Activated naive CD8-positive, alpha-beta T cell treated with anti-CD3 and anti-CD28 coated beads, Interleukin-2, amount 50 U/mL, for 16 hours (primary cell): Measurements from ENCODE around the gene DUX4.
"Not testable (repeated sequence)": the region's sequence is repeated elsewhere in the genome, so short reads cannot be mapped to it uniquely, and the experiment has no call there.

Experiments
- DNase-seq: peaks from one replicate; pipeline ENCODE4 v3.0.0-alpha.2; 2020; ENCODE audit warnings: low read depth, low spot score

Gene DUX4

DNA sequence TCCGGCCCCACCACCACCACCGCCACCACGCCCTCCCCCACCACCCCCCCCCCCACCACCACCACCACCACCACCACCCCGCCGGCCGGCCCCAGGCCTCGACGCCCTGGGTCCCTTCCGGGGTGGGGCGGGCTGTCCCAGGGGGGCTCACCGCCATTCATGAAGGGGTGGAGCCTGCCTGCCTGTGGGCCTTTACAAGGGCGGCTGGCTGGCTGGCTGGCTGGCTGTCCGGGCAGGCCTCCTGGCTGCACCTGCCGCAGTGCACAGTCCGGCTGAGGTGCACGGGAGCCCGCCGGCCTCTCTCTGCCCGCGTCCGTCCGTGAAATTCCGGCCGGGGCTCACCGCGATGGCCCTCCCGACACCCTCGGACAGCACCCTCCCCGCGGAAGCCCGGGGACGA lies at the start of gene DUX4:
TSS of gene DUX4 (plus strand) at position 347 of the 400 bp plus-strand sequence. CDS start at position 347, 0 bp downstream.
- DNase-seq = not testable (repeated sequence)

GRCh38 chr4:190175436-190175835 lies 1.9 kb downstream of the DUX4 start:
- not testable (repeated sequence) for DNase-seq

GRCh38 chr4:190177727-190178605 lies 4.4 kb downstream of the DUX4 start:
- peak; percentile 1 for DNase-seq

DNA sequence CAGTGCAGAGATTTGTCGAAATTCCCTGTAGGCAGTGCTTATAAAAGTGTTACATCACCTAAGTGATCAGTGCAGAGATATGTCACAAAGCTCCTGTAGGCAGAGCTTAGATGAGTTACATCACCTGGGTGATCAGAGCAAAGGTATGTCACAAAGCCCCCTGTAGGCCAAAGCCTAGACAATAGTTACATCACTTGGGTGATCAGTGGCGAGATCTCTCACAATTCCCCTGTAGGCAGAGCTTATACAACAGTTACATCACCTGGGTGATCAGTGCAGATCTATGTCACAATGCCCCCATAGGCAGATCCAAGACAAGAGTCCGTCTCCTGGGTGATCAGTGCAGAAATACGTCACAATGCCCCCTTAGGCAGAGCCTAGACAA lies 5.0 kb downstream of the DUX4 start:
- DNase-seq = not testable (repeated sequence)

DNA sequence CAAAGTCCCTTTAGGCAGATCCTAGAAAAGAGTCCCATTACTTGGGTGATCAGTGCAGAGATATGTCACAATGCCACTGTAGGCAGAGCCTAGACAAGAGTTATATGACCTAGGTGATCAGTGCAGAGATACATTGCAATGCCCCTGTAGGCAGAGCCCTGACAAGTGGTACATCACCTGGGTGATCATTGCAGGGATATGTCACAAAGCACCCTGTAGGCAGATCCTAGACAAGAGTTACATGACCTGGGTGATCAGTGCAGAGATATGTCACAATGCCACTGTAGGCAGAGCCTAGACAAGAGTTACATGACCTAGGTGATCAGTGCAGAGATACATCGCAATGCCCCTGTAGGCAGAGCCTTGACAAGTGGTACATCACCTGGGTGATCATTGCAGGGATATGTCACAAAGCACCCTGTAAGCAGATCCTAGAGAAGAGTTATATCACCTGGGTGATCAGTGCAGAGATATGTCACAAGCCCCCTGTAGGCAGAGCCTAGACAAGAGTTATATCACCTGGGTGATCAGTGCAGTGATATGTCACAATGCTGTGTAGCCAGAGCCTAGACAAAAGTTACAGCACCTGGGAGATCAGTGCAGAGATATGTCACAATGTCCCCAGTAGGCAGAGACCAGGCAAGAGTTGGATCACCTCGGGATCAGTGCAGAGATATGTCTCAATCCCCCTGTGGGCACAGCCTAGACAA lies 5.6 kb downstream of the DUX4 start:
- DNase-seq = not testable (repeated sequence)

DNA sequence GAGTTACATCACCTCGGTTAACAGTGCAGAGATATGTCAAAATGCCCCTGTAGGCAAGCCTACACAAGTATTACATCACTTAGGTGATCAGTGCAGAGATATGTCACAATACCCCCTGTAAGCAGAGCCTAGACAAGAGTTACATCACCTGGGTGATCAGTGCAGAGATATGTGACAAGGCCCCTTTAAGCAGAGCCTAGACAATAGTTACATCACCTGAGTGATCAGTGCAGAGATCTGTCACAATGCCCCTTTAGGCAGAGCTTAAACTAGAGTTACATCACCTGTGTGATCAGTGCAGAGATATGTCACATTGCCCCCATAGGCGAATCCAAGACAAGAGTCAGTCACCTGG lies 6.1 kb downstream of the DUX4 start:
- DNase-seq = not testable (repeated sequence)

DNA sequence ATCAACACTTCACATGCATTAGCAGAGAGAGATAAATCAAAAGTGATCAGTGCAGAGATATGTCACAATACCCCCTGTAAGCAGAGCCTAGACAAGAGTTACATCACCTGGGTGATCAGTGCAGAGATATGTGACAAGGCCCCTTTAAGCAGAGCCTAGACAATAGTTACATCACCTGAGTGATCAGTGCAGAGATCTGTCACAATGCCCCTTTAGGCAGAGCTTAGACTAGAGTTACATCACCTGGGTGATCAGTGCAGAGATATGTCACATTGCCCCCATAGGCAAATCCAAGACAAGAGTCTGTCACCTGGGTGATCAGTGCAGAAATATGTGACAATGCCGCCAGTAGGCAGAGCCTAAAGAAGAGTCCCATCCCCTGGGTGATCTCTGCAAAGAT lies 7.4 kb downstream of the DUX4 start:
- DNase-seq = not testable (repeated sequence)

DNA sequence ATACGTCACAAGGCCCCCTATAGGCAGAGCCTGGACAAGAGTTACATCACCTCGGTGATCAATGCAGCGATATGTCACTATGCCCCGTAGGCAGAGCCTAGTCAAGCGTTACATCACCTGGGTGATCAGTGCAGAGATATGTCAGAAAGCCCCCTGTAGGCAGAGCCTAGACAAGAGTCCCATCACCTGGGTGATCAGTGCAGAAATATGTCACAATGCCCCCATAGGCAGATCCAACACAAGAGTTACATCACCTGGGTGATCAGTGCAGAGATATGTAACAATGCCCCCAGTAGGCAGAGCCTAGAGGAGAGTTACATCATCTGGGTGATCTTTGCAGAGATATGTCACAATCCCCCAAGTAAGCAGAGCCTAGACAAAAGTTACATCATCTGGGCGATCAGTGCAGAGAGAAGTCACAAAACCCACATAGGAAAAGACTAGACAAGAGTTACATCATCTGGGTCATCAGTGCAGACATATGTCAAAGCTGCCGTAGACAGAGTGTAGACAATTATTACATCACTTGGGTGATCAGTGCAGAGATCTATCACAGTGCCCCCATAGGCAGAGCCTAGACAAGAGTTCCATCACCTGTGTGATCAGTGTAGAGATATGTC lies 8.0 kb downstream of the DUX4 start:
- DNase-seq = peak; percentile 26

DNA sequence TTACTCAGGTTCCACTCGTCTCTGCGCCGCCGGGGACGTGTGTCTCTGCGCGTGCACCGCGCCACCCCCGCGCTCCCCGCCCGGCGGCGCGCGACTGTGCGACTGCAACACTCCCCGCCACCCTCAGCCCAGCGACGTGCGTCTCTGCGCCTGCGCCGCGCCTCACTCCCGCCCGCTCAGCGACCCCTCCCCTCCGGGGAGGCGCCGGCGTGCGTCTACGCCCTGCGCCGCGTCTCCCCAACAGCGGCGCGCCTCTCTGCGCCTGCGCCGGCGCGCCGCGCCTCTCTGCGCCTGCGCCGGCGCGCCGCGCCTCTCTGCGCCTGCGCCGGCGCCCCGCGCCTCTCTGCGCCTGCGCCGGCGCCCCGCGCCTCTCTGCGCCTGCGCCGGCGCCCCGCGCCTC lies 29.9 kb downstream of the DUX4 start:
- peak; percentile 0 for DNase-seq
